ENCODE measurements around the gene ARSA.
"Not testable (repeated sequence)": the region's sequence is repeated elsewhere in the genome, so short reads cannot be mapped to it uniquely, and the experiment has no call there.

Gene ARSA

GRCh38 chr22:50656122-50657070 is 28.4 kb upstream of the ARSA start:
- DNase-seq (ENCODE audit: low read depth in 3 of 3, low spot score in 1 of 3), result no peak

DNA sequence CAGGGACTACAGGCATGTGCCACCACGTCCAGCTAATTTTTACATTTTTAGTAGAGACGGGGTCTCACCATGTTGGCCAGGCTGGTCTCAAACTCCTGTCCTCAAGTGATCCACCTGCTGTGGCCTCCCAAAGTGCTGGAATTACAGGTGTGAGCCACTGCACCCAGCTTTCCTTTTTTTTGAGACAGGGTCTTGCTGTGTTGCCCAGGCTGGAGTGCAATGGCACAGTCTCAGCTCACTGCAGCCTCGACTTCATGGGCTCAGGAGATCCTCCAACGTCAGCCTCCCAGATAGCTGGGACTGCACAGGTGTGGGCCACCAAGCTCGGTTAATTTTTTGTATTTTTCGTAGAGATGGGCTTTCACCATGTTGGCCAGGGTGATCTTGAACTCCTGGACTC is 26.7 kb upstream of the ARSA start:
- not testable (repeated sequence) for DNase-seq (ENCODE audit: low read depth in 3 of 3, low spot score in 1 of 3)

DNA sequence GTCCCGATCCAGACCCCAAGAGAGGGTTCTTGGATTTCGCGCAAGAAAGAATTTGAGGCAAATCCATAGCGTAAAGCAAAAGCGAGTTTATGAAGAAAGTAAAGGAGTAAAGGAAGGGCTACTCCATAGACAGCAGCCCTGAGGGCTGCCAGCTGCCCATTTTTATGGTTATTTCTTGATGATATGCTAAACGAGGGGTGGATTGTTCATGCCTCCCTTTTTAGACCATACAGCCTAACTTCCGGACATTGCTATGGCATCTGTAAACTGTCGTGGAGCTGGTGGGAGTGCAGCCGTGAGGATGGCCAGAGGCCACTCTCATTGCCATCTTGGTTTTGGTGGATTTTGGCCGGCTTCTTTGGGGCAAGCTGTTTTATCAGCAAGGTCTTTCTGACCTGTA is 25.3 kb upstream of the ARSA start:
- no peak for DNase-seq (ENCODE audit: low read depth in 3 of 3, low spot score in 1 of 3)

- not testable (repeated sequence) for DNase-seq (ENCODE audit: low read depth in 3 of 3, low spot score in 1 of 3)
Measured at GRCh38 chr22:50643821-50644101, 15.8 kb upstream of the ARSA start.

DNA sequence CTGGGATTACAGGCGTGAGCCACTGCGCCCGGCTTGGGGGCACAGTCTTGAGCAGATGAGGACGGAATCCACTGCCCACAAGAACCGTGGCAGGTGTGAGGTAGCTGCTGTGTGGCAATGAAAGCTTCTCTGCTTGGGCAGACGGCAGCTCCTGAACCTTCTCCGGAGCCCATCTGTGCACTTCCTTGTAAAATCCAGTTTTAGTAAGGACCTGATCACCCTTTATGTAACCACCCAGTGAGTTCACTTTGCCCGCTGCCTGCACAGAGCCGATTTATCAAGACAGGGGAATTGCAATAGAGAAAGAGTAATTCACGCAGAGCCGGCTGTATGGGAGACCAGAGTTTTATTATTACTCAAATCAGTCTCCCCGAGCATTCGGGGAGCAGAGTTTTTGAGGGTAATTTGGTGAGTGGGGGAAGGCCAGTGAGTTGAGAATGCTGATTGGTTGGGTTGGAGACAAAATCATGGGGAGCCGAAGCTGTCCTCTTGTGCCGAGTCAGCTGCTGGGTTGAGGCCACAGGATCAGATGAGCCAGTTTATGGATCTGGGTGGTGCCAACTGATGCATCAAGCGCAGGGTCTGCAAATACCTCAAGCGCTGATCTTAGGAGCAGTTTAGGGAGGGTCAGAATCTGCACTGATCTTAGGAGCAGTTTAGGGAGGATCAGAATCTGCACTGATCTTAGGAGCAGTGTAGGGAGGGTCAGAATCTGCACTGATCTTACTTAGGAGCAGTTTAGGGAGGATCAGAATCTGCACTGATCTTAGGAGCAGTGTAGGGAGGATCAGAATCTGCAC is 15.3 kb upstream of the ARSA start:
- not testable (repeated sequence) for DNase-seq (ENCODE audit: low read depth in 3 of 3, low spot score in 1 of 3)

DNA sequence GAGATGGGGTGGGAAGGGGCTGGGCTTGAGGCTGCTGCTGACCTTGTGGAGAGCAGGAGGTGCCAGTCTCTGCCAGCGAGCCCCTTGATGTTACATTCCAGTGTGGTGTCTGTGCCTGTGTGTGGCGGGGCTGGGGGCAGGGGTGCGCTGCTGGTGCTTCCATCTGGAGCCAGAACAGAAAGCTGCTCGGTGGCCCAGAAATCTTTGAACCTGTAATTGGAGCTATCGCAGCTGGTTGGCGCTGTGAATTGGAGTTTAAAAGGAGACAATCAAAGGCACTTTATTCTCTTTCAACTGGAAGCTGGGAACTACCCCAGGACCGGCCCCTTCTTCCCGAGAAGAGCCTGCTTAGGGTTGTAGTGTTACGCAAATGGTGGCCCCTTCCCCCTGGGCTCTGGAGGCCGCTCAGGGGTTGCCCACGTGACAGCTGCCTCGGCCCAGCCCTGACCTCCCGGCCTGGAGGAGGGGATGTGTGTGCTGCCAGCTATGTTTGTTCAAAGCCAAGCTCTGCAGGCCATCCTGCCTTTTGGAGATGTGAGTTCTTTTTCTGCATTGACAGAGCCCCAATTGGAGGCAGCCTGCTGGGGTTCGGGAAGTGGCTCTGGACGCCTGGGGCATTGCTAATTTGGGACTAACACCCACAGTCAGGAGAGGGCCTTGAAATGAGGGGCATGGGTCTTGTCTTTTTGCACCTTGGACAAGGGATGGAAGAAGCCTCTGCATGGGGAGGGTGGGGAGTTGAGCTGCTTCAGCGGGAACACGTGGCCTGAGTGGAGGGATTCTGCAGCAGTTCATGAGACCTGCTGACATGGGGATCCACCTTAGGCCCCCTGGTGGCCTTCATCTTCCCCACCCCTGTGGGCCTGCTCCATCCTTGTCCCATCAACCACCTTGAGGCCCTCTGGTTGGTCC is 14.0 kb upstream of the ARSA start:
- no peak for DNase-seq (ENCODE audit: low read depth in 3 of 3, low spot score in 1 of 3)

GRCh38 chr22:50640857-50641647 is 13.1 kb upstream of the ARSA start:
- no peak for DNase-seq (ENCODE audit: low read depth in 3 of 3, low spot score in 1 of 3)

GRCh38 chr22:50640296-50640695 is 12.3 kb upstream of the ARSA start:
- DNase-seq (ENCODE audit: low read depth in 3 of 3, low spot score in 1 of 3), result not testable (repeated sequence)

GRCh38 chr22:50635591-50635990 is 7.6 kb upstream of the ARSA start:
- no peak for DNase-seq (ENCODE audit: low read depth in 3 of 3, low spot score in 1 of 3)

DNA sequence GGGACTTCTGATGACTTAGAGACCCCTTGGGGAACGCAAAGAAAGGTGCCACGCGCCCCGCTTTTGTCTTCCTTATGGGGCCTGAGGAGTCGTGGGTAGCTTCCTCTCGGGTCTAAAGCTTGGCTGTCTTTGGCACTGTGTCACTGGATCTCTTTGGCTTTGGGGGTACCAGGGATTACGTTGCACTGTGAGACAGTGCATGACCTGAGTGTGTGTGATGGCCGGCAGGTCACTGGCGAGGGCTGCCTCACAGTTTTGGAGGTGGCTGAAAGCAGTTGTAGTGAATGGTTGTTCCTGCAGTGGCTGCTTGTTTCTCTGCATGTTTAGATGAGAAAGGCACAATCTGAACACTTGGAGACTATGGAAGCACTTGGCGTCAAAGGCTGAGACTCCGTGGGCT is 5.8 kb upstream of the ARSA start:
- DNase-seq (ENCODE audit: low read depth in 3 of 3, low spot score in 1 of 3), result no peak

DNA sequence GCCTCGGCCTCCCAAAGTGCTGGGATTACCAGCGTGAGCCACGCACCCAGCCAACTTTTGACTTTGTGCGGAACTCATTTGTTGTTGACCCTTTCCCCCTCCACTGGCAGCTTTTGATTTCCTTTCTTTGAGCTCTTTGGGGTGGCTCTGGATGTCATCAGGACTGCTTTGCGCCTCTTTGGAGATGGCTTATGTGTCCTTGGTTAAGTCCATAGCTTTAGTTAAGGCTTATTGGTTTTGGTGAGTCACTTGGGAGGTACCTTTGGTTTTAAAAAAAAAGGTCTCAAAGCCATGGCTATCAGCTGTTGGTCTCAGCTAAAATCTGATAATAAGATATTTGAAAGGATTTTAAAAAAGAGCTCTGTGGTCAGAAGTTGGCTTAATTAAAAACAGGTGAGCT is 5.1 kb upstream of the ARSA start:
- DNase-seq (ENCODE audit: low read depth in 3 of 3, low spot score in 1 of 3), result no peak

GRCh38 chr22:50630376-50630775 is 2.4 kb upstream of the ARSA start:
- no peak for DNase-seq (ENCODE audit: low read depth in 3 of 3, low spot score in 1 of 3)

DNA sequence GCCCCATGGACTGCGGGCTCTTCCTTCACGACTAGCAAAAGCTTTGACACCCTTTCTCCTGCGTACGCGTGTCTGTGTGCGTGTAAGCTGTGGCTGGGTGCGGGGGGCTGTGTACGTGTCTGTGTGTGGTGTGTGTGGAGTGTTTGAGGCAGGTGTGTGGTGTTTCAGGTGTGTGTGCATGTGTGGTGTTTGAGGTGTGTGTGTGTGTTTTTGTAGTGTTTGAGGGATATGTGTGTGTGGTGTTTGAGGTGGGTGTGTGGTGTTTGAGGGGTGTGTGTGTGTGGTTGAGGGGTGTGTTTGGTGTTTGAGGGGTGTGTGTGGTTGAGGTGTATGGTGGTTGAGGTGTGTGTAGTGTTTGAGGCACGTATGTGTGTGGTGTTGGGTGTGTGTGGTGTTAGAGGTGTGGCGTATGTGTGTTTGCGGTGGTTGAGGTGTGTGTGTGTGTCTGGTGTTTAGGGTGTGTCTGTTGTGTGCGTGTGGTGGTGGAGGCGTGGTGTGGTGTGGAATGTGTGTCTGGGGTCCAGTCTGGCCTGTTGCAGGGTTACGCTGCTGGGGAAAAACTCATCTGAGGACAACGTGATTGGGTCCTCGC is 687 bp upstream of the ARSA start:
- no peak for DNase-seq (ENCODE audit: low read depth in 3 of 3, low spot score in 1 of 3)

- DNase-seq (ENCODE audit: low read depth in 3 of 3, low spot score in 1 of 3), result no peak
Measured at GRCh38 chr22:50626850-50627641, 906 bp downstream of the ARSA start.

- no peak for DNase-seq (ENCODE audit: low read depth in 3 of 3, low spot score in 1 of 3)
Measured at GRCh38 chr22:50626314-50626849, 1.6 kb downstream of the ARSA start.

DNA sequence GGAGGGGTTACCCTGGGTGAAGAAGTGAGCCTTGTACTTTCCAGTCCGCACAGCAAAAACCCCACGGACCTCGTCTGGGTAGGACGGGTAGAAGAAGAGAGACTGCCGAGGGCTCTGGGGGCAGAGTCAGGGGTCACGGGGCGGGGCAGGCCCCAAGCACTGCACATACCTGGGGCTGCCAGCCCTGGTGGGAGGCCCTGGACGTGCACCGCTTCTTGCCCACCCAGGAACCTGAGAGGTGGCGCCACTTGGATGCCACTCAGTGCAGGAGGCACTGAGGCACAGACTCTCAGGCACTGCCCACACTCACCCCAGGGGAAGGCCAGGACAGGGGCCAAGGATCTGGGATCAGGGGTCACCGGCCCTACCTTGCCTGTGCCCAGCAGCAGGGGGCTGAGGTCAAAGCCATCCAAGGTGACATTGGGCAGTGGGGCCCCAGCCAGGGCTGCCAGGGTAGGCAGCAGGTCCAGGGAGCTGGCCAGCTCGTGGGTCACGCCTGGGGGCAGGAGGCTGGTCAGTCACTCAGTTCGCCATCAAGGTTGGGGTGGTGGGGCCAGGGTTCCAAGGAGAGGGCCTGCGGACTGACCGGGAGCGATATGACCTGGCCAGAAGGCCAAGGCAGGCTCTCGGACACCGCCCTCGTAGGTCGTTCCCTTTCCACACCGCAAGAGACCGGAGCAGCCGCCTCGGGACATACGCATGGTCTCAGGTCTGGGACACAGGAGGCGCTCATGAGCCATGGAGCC is 2.2 kb downstream of the ARSA start:
- DNase-seq (ENCODE audit: low read depth in 3 of 3, low spot score in 1 of 3), result no peak

DNA sequence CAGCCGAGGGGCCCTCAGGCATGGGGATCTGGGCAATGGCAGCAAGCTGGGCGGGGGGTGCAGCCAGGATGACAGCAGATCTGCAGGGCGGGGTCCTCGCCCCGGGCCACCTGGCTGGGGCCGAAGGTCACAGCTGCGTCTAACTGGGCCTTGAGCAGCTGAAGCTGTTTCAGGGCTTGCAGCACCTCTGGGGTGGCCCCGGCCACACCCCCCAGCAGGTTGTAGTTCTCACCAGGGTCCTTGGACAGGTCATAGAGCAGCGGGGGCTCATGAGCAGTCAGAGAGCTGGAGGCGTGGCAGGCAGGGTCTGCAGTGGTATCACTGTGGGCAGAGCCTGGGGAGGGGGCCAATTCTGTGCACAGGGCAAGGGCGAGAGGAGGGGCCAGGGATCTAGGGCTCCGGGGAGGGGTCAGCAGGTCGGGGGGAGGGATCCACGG is 2.8 kb downstream of the ARSA start:
- no peak for DNase-seq (ENCODE audit: low read depth in 3 of 3, low spot score in 1 of 3)

All from stimulated activated CD4-positive, alpha-beta T cell treated with anti-CD3 and anti-CD28 coated beads, TNF-alpha, amount 100 ng/mL, for 1 hour (primary cell).